Left forelimb (tissue), 1 donor: ENCODE measurements around the gene CENPU.

Experiments used
- DNase-seq: peaks from one replicate; pipeline ENCODE4 v3.0.0-alpha.2; 2018; ENCODE audit warnings: low spot score

Gene CENPU

GRCh38 chr4:184706453-184706852 is 27.4 kb downstream of the CENPU start:
- DNase-seq, result no peak

- no peak for DNase-seq
These were observed 28.2 kb downstream of the CENPU start for GRCh38 chr4:184705692-184706091.

- no peak for DNase-seq
These were observed 31.8 kb downstream of the CENPU start for GRCh38 chr4:184702114-184702513.

GRCh38 chr4:184699941-184700340 is 34.0 kb downstream of the CENPU start:
- no peak for DNase-seq

GRCh38 chr4:184697956-184698355 is 35.9 kb downstream of the CENPU start:
- no peak for DNase-seq

- DNase-seq, result no peak
These were observed 38.6 kb downstream of the CENPU start for GRCh38 chr4:184695178-184695896.

- DNase-seq, result no peak
These were observed 39.4 kb downstream of the CENPU start for GRCh38 chr4:184694412-184694956.

- no peak for DNase-seq
These were observed 40.8 kb downstream of the CENPU start for GRCh38 chr4:184693056-184693455.

- no peak for DNase-seq
These were observed 44.2 kb downstream of the CENPU start for GRCh38 chr4:184689681-184690080.

- no peak for DNase-seq
These were observed 45.4 kb downstream of the CENPU start for GRCh38 chr4:184688447-184688846.

- DNase-seq, result no peak
These were observed 45.9 kb downstream of the CENPU start for GRCh38 chr4:184688005-184688404.

GRCh38 chr4:184684491-184685189 is 49.3 kb downstream of the CENPU start:
- no peak for DNase-seq

GRCh38 chr4:184681916-184682315 is 52.0 kb downstream of the CENPU start:
- DNase-seq, result no peak

GRCh38 chr4:184680698-184681097 is 53.2 kb downstream of the CENPU start:
- DNase-seq, result no peak

- no peak for DNase-seq
These were observed 57.9 kb downstream of the CENPU start for GRCh38 chr4:184675821-184676492.

GRCh38 chr4:184675018-184675417 is 58.9 kb downstream of the CENPU start:
- DNase-seq, result no peak

GRCh38 chr4:184674011-184674410 is 59.9 kb downstream of the CENPU start:
- DNase-seq, result no peak

- no peak for DNase-seq
These were observed 61.2 kb downstream of the CENPU start for GRCh38 chr4:184672741-184673140.

GRCh38 chr4:184671101-184671500 is 62.8 kb downstream of the CENPU start:
- no peak for DNase-seq

- DNase-seq, result no peak
These were observed 64.6 kb downstream of the CENPU start for GRCh38 chr4:184669251-184669650.

GRCh38 chr4:184668511-184669114 is 65.3 kb downstream of the CENPU start:
- no peak for DNase-seq

GRCh38 chr4:184668096-184668495 is 65.8 kb downstream of the CENPU start:
- DNase-seq, result no peak
